HUES48 (cell line): ENCODE data around the gene RTN4IP1.

Experiments used
- H3K27ac ChIP-seq: one replicate; pipeline ENCODE4 v1.7.0; 2013; ENCODE audit warnings: low read depth, low read length, inconsistent platforms
- H3K27me3 ChIP-seq: 2 replicates; pipeline ENCODE4 v1.6.1; 2013; ENCODE audit warnings: mild to moderate bottlenecking, low read length; ENCODE audit not compliant: control insufficient read depth, insufficient read depth
- H3K36me3 ChIP-seq: 2 replicates; pipeline ENCODE4 v1.6.1; 2013; ENCODE audit warnings: low read length; ENCODE audit not compliant: control insufficient read depth, insufficient read depth
- H3K4me1 ChIP-seq: 2 replicates; pipeline ENCODE4 v1.6.1; 2013; ENCODE audit warnings: mild to moderate bottlenecking, low read length; ENCODE audit not compliant: control insufficient read depth, insufficient read depth
- H3K4me3 ChIP-seq: 2 replicates; pipeline ENCODE4 v1.5.1; 2013; ENCODE audit warnings: mild to moderate bottlenecking, low read depth, low read length
- H3K9ac ChIP-seq: 2 replicates; pipeline ENCODE4 v1.6.1; 2013; ENCODE audit warnings: mild to moderate bottlenecking, low read depth, low read length, moderate library complexity
- H3K9me3 ChIP-seq: 2 replicates; pipeline ENCODE4 v1.6.1; 2013; ENCODE audit warnings: low read length; ENCODE audit not compliant: control insufficient read depth, insufficient read depth

RTN4IP1 gene

DNA sequence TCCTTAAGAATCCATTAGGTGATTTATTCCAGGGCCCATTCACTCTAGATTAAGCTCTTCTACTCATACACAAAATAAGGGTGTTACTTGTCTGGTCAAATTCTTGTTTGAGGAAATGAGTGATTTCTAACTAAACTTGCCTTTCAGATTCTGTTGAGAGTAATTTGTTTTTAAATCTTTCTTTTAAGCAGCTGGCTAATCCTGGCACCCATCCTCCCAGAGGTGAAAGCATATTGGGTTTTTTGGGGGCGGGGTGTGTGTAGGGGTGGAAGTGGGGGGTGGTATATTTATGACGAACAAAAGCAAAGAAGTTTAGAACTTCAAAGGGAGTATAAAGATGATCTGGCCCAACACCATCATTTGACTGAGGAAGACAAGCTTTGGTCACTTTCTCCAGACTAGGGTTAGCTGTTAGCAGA lies 94.7 kb downstream of the RTN4IP1 start:
- Histone ChIP-seq H3K4me1 (no peaks in the 10 kb centered on the region), H3K27ac (no peak overlapping the region), H3K36me3 (no peaks in the 10 kb centered on the region), H3K4me3 (no peak overlapping the region), H3K9me3 (no peaks in the 10 kb centered on the region), H3K27me3 (no peaks in the 10 kb centered on the region), H3K9ac (no peak overlapping the region)

DNA sequence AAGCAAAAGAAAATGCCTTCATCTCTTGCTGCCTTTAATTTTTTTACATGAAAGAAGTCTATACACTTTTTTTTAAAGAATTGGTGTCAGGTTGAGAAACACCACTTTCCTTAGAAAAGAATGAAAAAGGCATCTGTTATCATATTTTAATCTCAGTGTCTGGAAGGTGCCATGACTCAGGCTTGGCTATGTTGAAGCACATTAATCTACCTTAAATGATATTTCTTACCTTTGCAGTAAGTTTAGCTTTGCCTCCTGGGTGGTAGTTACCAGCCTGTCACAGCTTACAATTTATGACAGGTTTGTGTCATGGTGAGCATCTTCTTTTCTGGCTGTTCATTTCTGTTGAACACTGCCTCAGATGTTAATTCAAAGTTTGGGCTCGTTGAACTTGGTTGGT lies 95.3 kb downstream of the RTN4IP1 start:
- no peaks in the 10 kb centered on the region for H3K4me1 ChIP-seq
- no peak overlapping the region for H3K9ac ChIP-seq
- H3K36me3 ChIP-seq: no peaks in the 10 kb centered on the region
- H3K27me3 ChIP-seq: no peaks in the 10 kb centered on the region
- H3K4me3 ChIP-seq: no peak overlapping the region
- no peak overlapping the region for H3K27ac ChIP-seq
- H3K9me3 ChIP-seq: no peaks in the 10 kb centered on the region

DNA sequence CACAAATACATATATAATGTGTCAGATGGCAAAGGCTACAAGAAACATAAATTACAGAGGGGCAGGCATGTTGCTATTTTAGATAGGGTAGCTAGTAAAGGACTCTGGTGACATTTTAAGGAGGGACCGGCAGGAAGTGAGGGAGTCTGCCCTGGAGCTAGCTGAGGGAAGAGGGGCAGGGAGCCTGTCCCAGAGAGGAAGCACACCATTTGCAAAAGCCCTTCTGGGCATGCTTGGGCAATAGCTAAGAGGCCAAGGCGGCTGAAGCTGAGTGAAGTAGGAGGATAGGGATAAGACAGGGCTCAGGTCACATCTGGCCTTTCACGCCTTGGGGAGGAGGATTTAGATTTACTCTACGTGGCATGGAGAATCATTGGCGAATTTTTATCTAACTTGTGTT lies 96.2 kb downstream of the RTN4IP1 start:
- H3K27me3 ChIP-seq: no peaks in the 10 kb centered on the region
- no peak overlapping the region for H3K9ac ChIP-seq
- H3K36me3 ChIP-seq: no peaks in the 10 kb centered on the region
- no peak overlapping the region for H3K27ac ChIP-seq
- H3K4me3 ChIP-seq: no peak overlapping the region
- peaks cover 5% of the 10 kb centered on the region; the same call in 1 of the 2 replicates for H3K4me1 ChIP-seq
- H3K9me3 ChIP-seq: no peaks in the 10 kb centered on the region

DNA sequence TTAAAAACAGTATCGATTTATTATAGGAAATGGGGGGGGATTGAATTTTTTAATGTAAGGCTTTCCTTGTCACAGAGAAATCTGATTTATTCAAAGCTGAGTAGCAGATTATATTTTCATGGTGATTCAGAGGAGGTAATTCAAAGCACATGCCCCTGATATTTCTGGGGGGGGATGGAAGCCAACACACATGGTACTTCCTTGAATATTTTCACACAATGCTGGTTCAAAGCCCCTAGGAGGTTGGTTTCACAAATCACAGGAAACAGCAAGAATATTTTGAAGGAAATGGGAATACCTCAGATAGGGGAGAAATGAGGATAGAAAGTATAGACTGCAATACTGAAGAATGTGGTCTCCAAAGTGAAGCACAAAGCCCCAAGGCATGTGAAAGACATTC lies 98.8 kb downstream of the RTN4IP1 start:
- Histone ChIP-seq H3K27ac (no peak overlapping the region), H3K36me3 (no peaks in the 10 kb centered on the region), H3K9me3 (no peaks in the 10 kb centered on the region), H3K4me1 (peaks cover 11% of the 10 kb centered on the region; the same call in 1 of the 2 replicates), H3K27me3 (no peaks in the 10 kb centered on the region), H3K9ac (no peak overlapping the region), H3K4me3 (no peak overlapping the region)

DNA sequence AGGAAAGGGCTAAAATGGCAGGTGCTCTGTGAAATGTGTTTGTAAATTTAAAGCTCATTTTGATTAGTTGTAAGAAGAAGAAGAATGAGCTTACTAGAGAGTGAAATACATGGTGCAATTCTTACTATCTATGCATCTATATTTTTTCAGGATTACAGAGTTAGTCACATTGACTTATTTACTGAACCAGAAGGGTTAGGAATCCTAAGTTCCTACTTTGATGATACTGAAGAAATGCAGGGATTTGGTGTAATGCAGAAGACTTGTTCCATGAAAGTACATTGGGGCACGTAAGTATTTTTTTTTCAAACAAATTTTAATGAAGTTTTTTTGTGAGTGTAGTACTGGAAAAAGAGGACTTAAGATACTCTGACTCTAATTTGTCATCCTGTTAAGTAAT lies 99.3 kb downstream of the RTN4IP1 start:
- H3K36me3 ChIP-seq: no peaks in the 10 kb centered on the region
- no peaks in the 10 kb centered on the region for H3K27me3 ChIP-seq
- H3K9ac ChIP-seq: no peak overlapping the region
- H3K4me3 ChIP-seq: no peak overlapping the region
- H3K4me1 ChIP-seq: peaks cover 11% of the 10 kb centered on the region; the same call in 1 of the 2 replicates
- no peak overlapping the region for H3K27ac ChIP-seq
- no peaks in the 10 kb centered on the region for H3K9me3 ChIP-seq

DNA sequence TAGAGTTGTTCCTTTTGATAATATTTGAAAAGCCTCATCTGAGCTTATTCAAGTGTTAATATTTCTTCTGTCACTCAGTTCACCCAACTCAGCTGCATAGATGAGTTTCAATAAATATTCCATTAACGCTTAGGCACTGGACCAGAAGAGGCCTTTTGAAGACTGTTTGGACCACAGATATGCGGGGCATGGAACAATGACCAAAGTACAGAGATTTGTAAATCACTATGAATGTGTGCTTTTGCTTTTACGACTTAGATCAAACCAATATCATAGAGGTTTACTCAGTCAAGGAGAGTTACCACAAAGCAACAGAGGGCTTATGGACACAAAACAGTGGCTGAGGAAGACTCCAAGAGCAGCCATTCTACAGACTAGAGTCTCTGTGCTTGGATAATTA lies 99.9 kb downstream of the RTN4IP1 start:
- Histone ChIP-seq H3K27ac (no peak overlapping the region), H3K27me3 (no peaks in the 10 kb centered on the region), H3K4me3 (no peak overlapping the region), H3K36me3 (no peaks in the 10 kb centered on the region), H3K4me1 (peaks cover 11% of the 10 kb centered on the region; the same call in 1 of the 2 replicates), H3K9me3 (no peaks in the 10 kb centered on the region), H3K9ac (no peak overlapping the region)

DNA sequence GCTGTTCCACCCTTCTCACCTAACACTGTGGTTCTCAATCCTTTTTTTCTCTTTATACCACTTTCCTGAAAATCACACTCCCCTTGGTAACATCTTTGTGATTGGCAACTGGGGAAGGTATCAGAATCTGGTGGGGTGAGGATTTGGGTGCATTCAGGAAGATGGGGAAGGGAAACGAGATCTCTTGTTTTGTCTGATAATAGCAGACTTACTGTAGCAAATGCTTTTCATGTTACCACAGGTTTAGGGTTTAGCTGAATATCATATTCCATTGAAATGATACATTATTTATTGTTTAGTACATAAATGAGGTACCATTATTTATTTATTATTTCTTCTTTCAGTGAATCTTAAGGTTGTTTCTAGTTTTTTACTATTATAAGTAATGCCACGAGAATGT lies 100.8 kb downstream of the RTN4IP1 start:
- Histone ChIP-seq H3K36me3 (no peaks in the 10 kb centered on the region), H3K27me3 (no peaks in the 10 kb centered on the region), H3K4me3 (no peak overlapping the region), H3K27ac (peak overlapping the region; percentile 53), H3K4me1 (peaks cover 11% of the 10 kb centered on the region; the same call in 1 of the 2 replicates), H3K9ac (no peak overlapping the region), H3K9me3 (no peaks in the 10 kb centered on the region)

DNA sequence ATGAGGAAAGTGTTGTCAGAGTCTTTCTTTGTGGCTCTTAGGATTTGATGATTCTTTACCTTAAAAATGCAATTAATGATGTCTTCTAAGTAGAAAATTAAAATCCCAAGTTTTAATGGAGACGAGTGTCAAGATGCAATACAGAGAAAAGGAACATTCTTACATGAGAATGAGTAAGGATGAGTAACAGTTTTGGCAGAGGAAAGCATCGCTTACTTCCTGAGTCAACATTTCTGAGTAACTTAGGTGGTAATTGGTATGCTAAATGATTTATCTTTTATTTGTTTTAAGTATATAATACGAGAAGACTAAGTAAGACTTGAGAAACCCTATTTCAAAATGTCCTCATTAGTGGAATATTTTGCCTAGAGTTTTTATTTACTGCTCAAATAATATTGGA lies 101.3 kb downstream of the RTN4IP1 start:
- peaks cover 11% of the 10 kb centered on the region; the same call in 1 of the 2 replicates for H3K4me1 ChIP-seq
- H3K4me3 ChIP-seq: no peak overlapping the region
- no peaks in the 10 kb centered on the region for H3K27me3 ChIP-seq
- no peak overlapping the region for H3K9ac ChIP-seq
- no peaks in the 10 kb centered on the region for H3K9me3 ChIP-seq
- peak overlapping the region; percentile 54 for H3K27ac ChIP-seq
- H3K36me3 ChIP-seq: no peaks in the 10 kb centered on the region

DNA sequence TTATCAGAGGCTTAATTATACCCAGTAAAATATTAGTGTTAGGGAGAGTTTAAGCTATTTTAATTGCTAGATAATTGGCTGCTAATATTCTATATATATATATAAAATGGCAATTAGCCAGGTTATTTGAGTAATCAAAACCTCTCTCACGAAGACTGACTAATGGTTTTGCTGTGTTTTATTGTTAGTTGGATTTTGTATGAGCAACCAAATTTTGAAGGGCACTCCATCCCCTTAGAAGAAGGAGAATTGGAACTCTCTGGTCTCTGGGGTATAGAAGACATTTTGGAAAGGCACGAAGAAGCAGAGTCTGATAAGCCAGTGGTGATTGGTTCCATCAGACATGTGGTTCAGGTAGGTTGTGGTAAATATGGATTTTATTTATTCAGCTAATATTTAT lies 102.2 kb downstream of the RTN4IP1 start:
- Histone ChIP-seq H3K9ac (no peak overlapping the region), H3K4me1 (peaks cover 11% of the 10 kb centered on the region; the same call in 1 of the 2 replicates), H3K27me3 (no peaks in the 10 kb centered on the region), H3K4me3 (no peak overlapping the region), H3K36me3 (no peaks in the 10 kb centered on the region), H3K27ac (no peak overlapping the region), H3K9me3 (no peaks in the 10 kb centered on the region)

DNA sequence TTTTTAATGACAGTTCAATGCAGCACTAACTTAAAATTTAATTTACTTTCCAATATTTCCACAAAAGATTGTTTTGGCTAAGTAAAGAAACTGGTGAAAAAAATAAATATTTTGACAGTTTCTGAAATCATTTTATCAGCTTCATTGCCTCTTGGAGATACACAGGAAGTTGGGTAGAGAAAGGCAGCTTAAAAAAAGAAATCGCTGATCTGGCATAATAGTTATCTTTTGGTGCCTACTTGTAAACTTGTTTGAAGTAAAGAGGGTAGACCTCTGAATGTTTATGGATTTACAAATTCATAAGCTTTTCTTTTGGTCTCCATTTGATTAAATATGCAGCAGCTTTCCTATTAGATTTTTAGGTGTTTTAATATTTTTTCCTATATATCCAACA lies 103.4 kb downstream of the RTN4IP1 start:
- Histone ChIP-seq H3K4me1 (peaks cover 11% of the 10 kb centered on the region; the same call in 1 of the 2 replicates), H3K36me3 (no peaks in the 10 kb centered on the region), H3K9ac (no peak overlapping the region), H3K4me3 (no peak overlapping the region), H3K9me3 (no peaks in the 10 kb centered on the region), H3K27ac (no peak overlapping the region), H3K27me3 (no peaks in the 10 kb centered on the region)

DNA sequence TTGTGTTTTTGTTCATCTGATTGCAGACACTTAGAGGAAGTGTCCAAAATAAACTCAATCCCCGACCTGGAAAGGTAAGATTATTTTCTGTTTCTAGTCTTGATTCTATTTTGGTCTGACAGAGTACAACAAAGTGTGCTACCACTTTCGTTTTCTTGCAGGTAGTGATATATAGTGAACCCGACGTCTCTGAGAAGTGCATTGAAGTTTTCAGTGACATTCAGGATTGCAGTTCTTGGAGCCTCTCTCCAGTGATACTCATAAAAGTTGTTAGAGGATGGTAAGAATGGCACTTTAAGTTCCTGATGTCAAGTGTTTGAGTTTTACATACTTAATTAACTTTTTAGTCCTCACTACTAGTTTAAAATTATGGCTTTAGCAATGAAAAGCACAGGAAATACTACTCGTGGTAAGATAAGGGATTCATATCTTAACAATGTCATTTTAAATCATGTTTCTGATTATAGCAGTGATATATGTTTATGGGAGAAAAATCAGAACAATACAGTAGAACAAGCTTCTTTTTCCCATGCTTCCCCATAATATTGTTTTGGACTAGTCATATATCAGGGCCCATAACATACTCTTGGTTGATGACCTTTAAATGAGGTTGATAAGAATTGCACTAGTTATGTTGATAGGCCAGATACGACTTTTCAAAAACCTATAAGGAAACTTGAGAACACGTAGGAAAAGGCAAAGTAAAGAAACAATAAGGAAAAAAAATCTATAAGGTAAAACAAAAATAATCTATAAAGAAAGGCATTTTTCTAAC lies 104.0 kb downstream of the RTN4IP1 start:
- Histone ChIP-seq H3K4me1 (peaks cover 11% of the 10 kb centered on the region; the same call in 1 of the 2 replicates), H3K9ac (no peak overlapping the region), H3K27ac (no peak overlapping the region), H3K9me3 (no peaks in the 10 kb centered on the region), H3K27me3 (no peaks in the 10 kb centered on the region), H3K4me3 (no peak overlapping the region), H3K36me3 (no peaks in the 10 kb centered on the region)
